WTC11 (cell line): ENCODE results near the gene STKLD1. TPM values are rescaled to one million over a fixed set of nuclear protein-coding genes. Genes with fewer than 3 reads are reported as not detected.
"Not testable (repeated sequence)": the region's sequence is repeated elsewhere in the genome, so short reads cannot be mapped to it uniquely, and the experiment has no call there.

Experiments
- ATAC-seq: fragments of 200-7000 bp; cut with Tn5 transposase; 2 replicates; pipeline ENCODE4 v1.10.0; 2021; ENCODE audit warnings: mild to moderate bottlenecking, moderate library complexity
- CTCF ChIA-PET: fragments of 300-600 bp; sonication (Branson Sonifier 250); formaldehyde crosslinking; loops from one replicate; lab custom pipeline; 2021; ENCODE audit warnings: antibody characterized with exemption; lab: Charles Lee
- POLR2A ChIA-PET: fragments of 350-600 bp; sonication (Branson Sonifier 250); formaldehyde crosslinking; loops from one replicate; lab custom pipeline; 2021; ENCODE audit warnings: antibody characterized with exemption; lab: Charles Lee
- DNase-seq: peaks from one replicate; pipeline ENCODE4 v3.0.0; 2021; ENCODE audit warnings: low spot score
- H3K27ac Mint-ChIP-seq: 2 replicates; pipeline ENCODE4 v1.8.0; 2021; ENCODE audit warnings: mixed read lengths
- H3K27me3 Mint-ChIP-seq: 2 replicates; pipeline ENCODE4 v1.8.0; 2021; ENCODE audit warnings: low read depth, mild to moderate bottlenecking, moderate library complexity, mixed read lengths
- H3K36me3 Mint-ChIP-seq: 2 replicates; pipeline ENCODE4 v1.8.0; 2021; ENCODE audit warnings: mixed read lengths
- H3K4me1 Mint-ChIP-seq: 2 replicates; pipeline ENCODE4 v1.8.0; 2022; ENCODE audit warnings: mixed read lengths
- H3K4me3 Mint-ChIP-seq: 2 replicates; pipeline ENCODE4 v1.8.0; 2021; ENCODE audit warnings: mild to moderate bottlenecking, moderate library complexity, mixed read lengths
- H3K9me3 Mint-ChIP-seq: 2 replicates; pipeline ENCODE4 v1.8.0; 2021; ENCODE audit warnings: mixed read lengths
- ATF6 ChIP-seq: sonication (generic); formaldehyde crosslinking; IDR thresholded peaks from 2 replicates; pipeline ENCODE4 v1.8.1; 2023; ENCODE audit warnings: mild to moderate bottlenecking, missing genetic modification reagents
- CDX4 ChIP-seq: fragments of 250-450 bp; sonication (Bioruptor Pico); IDR thresholded peaks from 2 replicates; pipeline ENCODE4 v1.9.0; 2021; ENCODE audit warnings: moderate library complexity, mild to moderate bottlenecking, inconsistent platforms, borderline replicate concordance
- CREM ChIP-seq: sonication (generic); formaldehyde crosslinking; IDR thresholded peaks from 2 replicates; pipeline ENCODE4 v1.8.1; 2022; ENCODE audit warnings: mild to moderate bottlenecking, missing genetic modification reagents, moderate library complexity
- EMX1 ChIP-seq: fragments of 250-450 bp; sonication (Bioruptor Pico); IDR thresholded peaks from 2 replicates; pipeline ENCODE4 v1.8.0; 2021; ENCODE audit warnings: mild to moderate bottlenecking
- FOXJ3 ChIP-seq: sonication (generic); formaldehyde crosslinking; IDR thresholded peaks from 2 replicates; pipeline ENCODE4 v1.9.0; 2021; ENCODE audit warnings: missing genetic modification reagents, mild to moderate bottlenecking, borderline replicate concordance
- FOXP1 ChIP-seq: sonication (generic); formaldehyde crosslinking; IDR thresholded peaks from 2 replicates; pipeline ENCODE4 v1.8.0; 2022; ENCODE audit warnings: missing genetic modification reagents, mild to moderate bottlenecking, moderate library complexity, borderline replicate concordance
- GABPB1 ChIP-seq: sonication (generic); formaldehyde crosslinking; IDR thresholded peaks from 2 replicates; pipeline ENCODE4 v1.8.1; 2023; ENCODE audit warnings: mild to moderate bottlenecking, missing genetic modification reagents
- HMGA2 ChIP-seq: fragments of 250-450 bp; sonication (Bioruptor Pico); IDR thresholded peaks from 2 replicates; pipeline ENCODE4 v1.4.0; 2021; ENCODE audit warnings: mild to moderate bottlenecking, moderate library complexity
- MYBL2 ChIP-seq: sonication (generic); formaldehyde crosslinking; IDR thresholded peaks from 2 replicates; pipeline ENCODE4 v1.8.1; 2023; ENCODE audit warnings: mild to moderate bottlenecking, moderate library complexity, missing genetic modification reagents
- NFE2L1 ChIP-seq: sonication (generic); formaldehyde crosslinking; IDR thresholded peaks from 2 replicates; pipeline ENCODE4 v1.8.1; 2023; ENCODE audit warnings: missing genetic modification reagents
- NFYB ChIP-seq: sonication (generic); formaldehyde crosslinking; conservative IDR thresholded peaks from 2 replicates; pipeline ENCODE4 v1.8.0; 2022; ENCODE audit warnings: low read depth, missing genetic modification reagents
- NR1H2 ChIP-seq: sonication (generic); formaldehyde crosslinking; IDR thresholded peaks from 2 replicates; pipeline ENCODE4 v1.9.0; 2021; ENCODE audit warnings: mild to moderate bottlenecking, moderate library complexity, missing genetic modification reagents
- NR2C2 ChIP-seq: sonication (generic); formaldehyde crosslinking; IDR thresholded peaks from 2 replicates; pipeline ENCODE4 v1.8.0; 2022; ENCODE audit warnings: mild to moderate bottlenecking, missing genetic modification reagents
- PREB ChIP-seq: sonication (generic); formaldehyde crosslinking; IDR thresholded peaks from 2 replicates; pipeline ENCODE4 v1.8.1; 2022; ENCODE audit warnings: mild to moderate bottlenecking, missing genetic modification reagents, moderate library complexity, borderline replicate concordance
- SP1 ChIP-seq: sonication (generic); formaldehyde crosslinking; conservative IDR thresholded peaks from 2 replicates; pipeline ENCODE4 v1.8.1; 2022; ENCODE audit warnings: missing genetic modification reagents
- TP53 ChIP-seq: sonication (generic); formaldehyde crosslinking; IDR thresholded peaks from 2 replicates; pipeline ENCODE4 v1.8.1; 2023; ENCODE audit warnings: mild to moderate bottlenecking, missing genetic modification reagents
- ZBTB21 ChIP-seq: sonication (generic); formaldehyde crosslinking; IDR thresholded peaks from 2 replicates; pipeline ENCODE4 v1.8.1; 2023; ENCODE audit warnings: mild to moderate bottlenecking, missing genetic modification reagents, borderline replicate concordance
- ZNF121 ChIP-seq: sonication (generic); formaldehyde crosslinking; IDR thresholded peaks from 2 replicates; pipeline ENCODE4 v1.8.0; 2023; ENCODE audit warnings: missing genetic modification reagents
- ZNF263 ChIP-seq: sonication (generic); formaldehyde crosslinking; IDR thresholded peaks from 2 replicates; pipeline ENCODE4 v1.8.1; 2022; ENCODE audit warnings: low read depth, mild to moderate bottlenecking, moderate library complexity, missing genetic modification reagents
- ZNF317 ChIP-seq: sonication (generic); formaldehyde crosslinking; IDR thresholded peaks from 2 replicates; pipeline ENCODE4 v1.8.1; 2023; ENCODE audit warnings: low read depth, mild to moderate bottlenecking, moderate library complexity, missing genetic modification reagents, borderline replicate concordance
- ZNF416 ChIP-seq: fragments of 250-450 bp; sonication (Bioruptor Pico); IDR thresholded peaks from 2 replicates; pipeline ENCODE4 v1.9.0; 2021; ENCODE audit warnings: mild to moderate bottlenecking, inconsistent platforms
- total RNA-seq: library from RNA; stranded (reverse); gene quantifications from 3 replicates; pipeline ENCODE4 v1.2.3, GENCODE V29; 2021

Gene STKLD1
- total RNA-seq, 1 experiment from 2014 or later, result 0.98 TPM

GRCh38 chr9:133375724-133376654 is at the start of gene STKLD1, which contains the start of gene SURF4 (continued):
- TF ChIP-seq CREM, result peak; percentile 83
- no peak for TF ChIP-seq ATF6 (CRISPR knock-in tag)
- TF ChIP-seq FOXP1 (CRISPR knock-in tag), result peak; percentile 96
- peak; percentile 76 for TF ChIP-seq ZBTB21
- TF ChIP-seq NR2C2 (CRISPR knock-in tag), result peak; percentile 73; the same call in 1 of the 2 replicates
- no peak for TF ChIP-seq NR1H2 (CRISPR knock-in tag)
- TF ChIP-seq EMX1, result no peak
- no peak for TF ChIP-seq CDX4
- TF ChIP-seq GABPB1 (CRISPR knock-in tag), result 0 out of 2 replicates have a peak, but pooled peaks have one; percentile 29
- TF ChIP-seq NFYB (CRISPR knock-in tag), result peak; percentile 49; the same call in 1 of the 2 replicates
- TF ChIP-seq SP1 (CRISPR knock-in tag), result peak; percentile 100
- TF ChIP-seq PREB (CRISPR knock-in tag), result no peak
- TF ChIP-seq TP53, result peak; percentile 89; the same call in 1 of the 2 replicates
- peak; percentile 29; the same call in 1 of the 2 replicates for TF ChIP-seq ZNF263 (CRISPR knock-in tag)
- TF ChIP-seq NFE2L1 (CRISPR knock-in tag), result peak; percentile 91
- TF ChIP-seq MYBL2 (CRISPR knock-in tag), result peak; percentile 78; the same call in 1 of the 2 replicates
- TF ChIP-seq ZNF121 (CRISPR knock-in tag), result no peak
- TF ChIP-seq ZNF416 (CRISPR knock-in tag), result no peak
- TF ChIP-seq FOXJ3 (CRISPR knock-in tag), result no peak
- TF ChIP-seq ZNF317 (CRISPR knock-in tag), result no peak
- no peak for TF ChIP-seq HMGA2

- peaks cover 18% of the 10 kb centered on the region for H3K27me3 Mint-ChIP-seq
- H3K27ac Mint-ChIP-seq, CTCF ChIA-PET, POLR2A ChIA-PET, ATAC-seq, H3K4me3 Mint-ChIP-seq, DNase-seq, H3K4me1 Mint-ChIP-seq: not testable (repeated sequence)
- peaks cover 24% of the 10 kb centered on the region for H3K36me3 Mint-ChIP-seq
- H3K9me3 Mint-ChIP-seq, result peaks cover 39% of the 10 kb centered on the region
Measured at GRCh38 chr9:133327021-133327420, 49.1 kb upstream of the STKLD1 start.
